Karpas-422 (cell line): Measurements from ENCODE around the gene RTN4IP1. TPM values are rescaled to one million over a fixed set of nuclear protein-coding genes. Genes with fewer than 3 reads are reported as not detected.

ENCODE experiments used
- DNase-seq: peaks from one replicate; pipeline ENCODE4 v3.0.0-alpha.2; 2015
- H2AFZ ChIP-seq: fragments of 200-600 bp; sonication (generic); 2 replicates; pipeline ENCODE4 v1.6.1; 2014; ENCODE audit warnings: antibody characterized with exemption, low read length, mixed read lengths
- H3K27ac ChIP-seq: fragments of 200-600 bp; sonication (generic); 2 replicates; pipeline ENCODE4 v1.5.1; 2014; ENCODE audit warnings: mild to moderate bottlenecking, low read length, moderate library complexity
- H3K27me3 ChIP-seq: fragments of 200-600 bp; sonication (generic); 2 replicates; pipeline ENCODE4 v1.6.1; 2014; ENCODE audit warnings: low read length, mixed read lengths
- H3K36me3 ChIP-seq: fragments of 200-600 bp; sonication (generic); 2 replicates; pipeline ENCODE4 v1.6.1; 2014; ENCODE audit warnings: low read length, mixed read lengths; ENCODE audit not compliant: insufficient read depth
- H3K4me1 ChIP-seq: fragments of 200-600 bp; sonication (generic); 2 replicates; pipeline ENCODE4 v1.6.1; 2014; ENCODE audit warnings: mild to moderate bottlenecking, low read length, mixed read lengths
- H3K4me2 ChIP-seq: fragments of 200-600 bp; sonication (generic); 2 replicates; pipeline ENCODE4 v1.6.1; 2014; ENCODE audit warnings: low read length, low read depth, mild to moderate bottlenecking; ENCODE audit not compliant: poor library complexity, severe bottlenecking
- H3K4me3 ChIP-seq: fragments of 200-600 bp; sonication (generic); 2 replicates; pipeline ENCODE4 v1.5.1; 2014; ENCODE audit warnings: mild to moderate bottlenecking, antibody characterized with exemption, low read length, mixed read lengths
- H3K79me2 ChIP-seq: fragments of 200-600 bp; sonication (generic); 2 replicates; pipeline ENCODE4 v1.6.1; 2014; ENCODE audit warnings: mild to moderate bottlenecking, low read length, mixed read lengths
- H3K9ac ChIP-seq: fragments of 200-600 bp; sonication (generic); 2 replicates; pipeline ENCODE4 v1.6.0; 2014; ENCODE audit warnings: low read length
- H3K9me2 ChIP-seq: fragments of 200-600 bp; sonication (generic), shearing (Covaris generic); replicated peaks from 2 replicates; pipeline ENCODE4 v1.6.0; 2014; ENCODE audit warnings: mild to moderate bottlenecking, low read length, moderate library complexity; ENCODE audit not compliant: insufficient read depth
- H3K9me3 ChIP-seq: fragments of 300-700, 200-600 bp; sonication (generic); 2 replicates; pipeline ENCODE4 v1.6.1; 2014; ENCODE audit warnings: low read length, mixed read lengths
- H4K20me1 ChIP-seq: fragments of 200-600 bp; sonication (generic); 2 replicates; pipeline ENCODE4 v1.6.1; 2014; ENCODE audit warnings: mild to moderate bottlenecking, antibody characterized with exemption, low read length, low read depth; ENCODE audit not compliant: insufficient read depth
- total RNA-seq: library from RNA; depleted of rRNA; stranded (reverse); fragments of >200 nt; shearing (Covaris generic); gene quantifications from 2 replicates; pipeline ENCODE4 v1.2.3, GENCODE V29; 2014; ENCODE audit warnings: low replicate concordance; rRNA removed

The RTN4IP1 gene, protein sequence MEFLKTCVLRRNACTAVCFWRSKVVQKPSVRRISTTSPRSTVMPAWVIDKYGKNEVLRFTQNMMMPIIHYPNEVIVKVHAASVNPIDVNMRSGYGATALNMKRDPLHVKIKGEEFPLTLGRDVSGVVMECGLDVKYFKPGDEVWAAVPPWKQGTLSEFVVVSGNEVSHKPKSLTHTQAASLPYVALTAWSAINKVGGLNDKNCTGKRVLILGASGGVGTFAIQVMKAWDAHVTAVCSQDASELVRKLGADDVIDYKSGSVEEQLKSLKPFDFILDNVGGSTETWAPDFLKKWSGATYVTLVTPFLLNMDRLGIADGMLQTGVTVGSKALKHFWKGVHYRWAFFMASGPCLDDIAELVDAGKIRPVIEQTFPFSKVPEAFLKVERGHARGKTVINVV
- 14.3 and 17.1 TPM in 2 replicates for total RNA-seq

DNA sequence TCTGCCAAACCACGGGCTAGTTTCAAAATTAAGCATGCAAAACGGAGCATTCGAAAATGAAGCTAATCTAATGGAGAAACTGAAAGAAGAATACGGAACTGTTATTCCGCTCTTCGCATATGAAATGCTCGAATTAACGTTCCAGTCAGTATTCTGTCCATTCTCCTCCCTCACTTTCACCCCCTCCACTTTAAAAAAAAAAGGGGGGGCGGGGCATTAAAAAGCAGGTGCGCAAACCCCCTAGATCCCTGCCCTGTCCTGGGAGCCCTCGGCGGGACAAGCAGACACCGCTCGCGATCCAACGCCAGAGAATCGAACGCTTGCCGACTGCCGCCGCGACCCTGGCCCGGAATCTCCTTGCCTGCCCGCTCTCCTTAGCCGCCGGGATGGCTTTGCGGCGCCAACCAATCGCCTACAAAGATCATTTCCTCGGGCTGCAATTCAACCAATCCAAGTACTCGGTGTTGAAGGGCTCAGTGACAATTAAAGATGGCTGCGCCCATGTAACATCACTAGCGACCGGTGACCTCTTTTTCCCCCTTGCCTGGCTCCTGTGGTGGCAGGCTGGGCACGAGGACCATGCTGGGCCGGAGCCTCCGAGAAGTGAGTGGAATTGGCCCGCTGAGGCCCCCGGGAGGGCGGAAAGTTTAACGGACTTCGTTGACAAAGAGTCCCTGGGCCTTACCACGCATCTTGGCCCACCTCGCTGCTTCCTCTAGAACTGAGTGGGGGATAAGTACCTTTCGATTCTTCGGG lies at the start of gene RTN4IP1, which contains the start of gene QRSL1:
RTN4IP1 (minus strand) TSS at position 396 of the 756 bp plus-strand sequence. CDS start 477 bp downstream, outside the sequence.
QRSL1 (plus strand) TSS at position 476 of the 756 bp plus-strand sequence; CDS start at position 580, 104 bp downstream.
- Histone ChIP-seq H4K20me1 (no peaks in the 10 kb centered on the region), H3K4me2 (peak within 1 kb of the TSS; percentile 81), H3K9me2 (no peaks in the 10 kb centered on the region), H3K79me2 (peaks cover 80% of the 10 kb centered on the region), H3K9ac (peak within 1 kb of the TSS; percentile 81), H3K27me3 (no peaks in the 10 kb centered on the region), H3K27ac (peak within 1 kb of the TSS; percentile 94), H3K4me3 (peak within 1 kb of the TSS; percentile 92), H3K4me1 (peaks cover 64% of the 10 kb centered on the region), H3K9me3 (no peaks in the 10 kb centered on the region), H2AFZ (no peak within 1 kb of the TSS), H3K36me3 (peaks cover 13% of the 10 kb centered on the region; the same call in 1 of the 2 replicates)
- peak; percentile 97 for DNase-seq

DNA sequence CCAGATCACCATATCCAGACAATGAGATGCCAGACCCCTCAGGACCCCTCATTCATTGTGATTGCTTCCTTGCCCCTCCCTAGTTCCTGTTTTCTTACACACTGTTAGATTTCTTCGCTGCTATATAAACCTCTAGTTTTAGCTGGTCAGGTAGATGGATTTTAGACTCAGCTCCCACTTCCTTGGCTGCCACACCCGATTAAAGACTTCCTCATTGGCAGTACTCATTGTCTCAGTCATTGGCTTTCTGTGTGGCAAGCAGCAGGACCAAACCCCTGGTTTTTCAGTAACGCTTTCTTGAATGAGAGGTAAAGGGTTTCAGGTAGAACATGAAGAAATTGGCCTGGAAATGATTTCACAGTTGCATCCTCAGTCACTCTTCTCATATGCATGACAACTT lies 48.0 kb upstream of the RTN4IP1 start:
- Histone ChIP-seq H3K79me2 (no peaks in the 10 kb centered on the region), H3K36me3 (no peaks in the 10 kb centered on the region), H3K4me3 (no peak overlapping the region), H3K27ac (no peak overlapping the region), H3K9me3 (no peaks in the 10 kb centered on the region), H4K20me1 (no peaks in the 10 kb centered on the region), H3K9ac (no peak overlapping the region), H3K27me3 (no peaks in the 10 kb centered on the region), H3K4me1 (peaks cover 27% of the 10 kb centered on the region), H3K4me2 (no peak overlapping the region), H3K9me2 (no peaks in the 10 kb centered on the region), H2AFZ (peak overlapping the region; percentile 91)
- DNase-seq, result no peak

DNA sequence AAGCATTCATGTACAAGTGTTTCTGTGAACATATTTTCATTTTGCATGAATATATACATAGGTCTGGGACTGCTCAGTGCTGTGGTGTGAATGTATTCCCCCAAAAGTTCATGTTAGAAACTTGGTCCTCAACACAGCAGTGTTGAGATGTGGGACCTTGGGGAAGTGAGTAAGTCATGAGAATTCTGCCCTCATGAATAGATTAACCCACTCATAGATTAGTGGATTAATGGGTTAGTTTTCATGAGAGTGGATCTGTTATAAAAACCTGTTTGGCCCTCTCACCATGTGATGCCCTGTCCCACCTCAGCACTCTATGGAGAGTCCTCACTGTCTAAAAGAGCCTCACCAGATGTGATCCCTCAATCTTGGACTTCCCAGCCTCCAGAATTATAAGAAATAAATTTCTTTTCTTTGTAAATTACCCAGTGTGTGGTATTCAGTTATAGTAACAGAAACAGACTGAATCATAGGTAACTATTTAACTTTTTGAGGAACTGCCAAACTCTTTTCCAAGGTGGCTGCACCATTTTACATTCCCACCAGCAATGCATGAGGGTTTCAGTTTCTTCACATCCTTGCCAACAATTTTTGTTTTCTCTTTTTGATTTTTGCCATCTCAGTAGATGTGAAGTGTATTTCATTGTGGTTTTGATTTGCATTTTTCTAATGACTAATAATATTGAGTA lies 45.4 kb upstream of the RTN4IP1 start:
- H3K9me3 ChIP-seq, result no peaks in the 10 kb centered on the region
- no peaks in the 10 kb centered on the region for H3K27me3 ChIP-seq
- DNase-seq, result no peak

DNA sequence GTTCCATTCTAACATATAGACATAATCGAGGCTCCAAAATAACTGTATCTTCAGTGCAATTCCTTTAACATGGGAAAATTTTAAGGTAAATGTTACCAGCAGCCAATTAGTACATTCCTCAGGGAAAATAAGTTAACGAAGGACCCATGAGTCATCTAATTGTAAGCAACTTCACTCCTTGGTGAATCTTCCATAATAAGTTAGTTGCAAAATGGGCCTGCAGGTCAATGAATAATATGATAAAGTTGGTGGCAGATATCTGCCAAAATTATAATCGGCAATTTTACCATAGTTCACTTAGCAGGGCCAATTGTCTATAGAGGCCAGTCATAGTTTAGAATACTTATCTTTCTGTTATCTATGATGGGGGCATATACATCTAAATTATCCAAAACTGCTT lies 42.4 kb upstream of the RTN4IP1 start:
- Histone ChIP-seq H3K36me3 (peaks cover 9% of the 10 kb centered on the region), H3K79me2 (no peaks in the 10 kb centered on the region)

More for the DNA sequence above, 45.4 kb upstream of the RTN4IP1 start:
- Histone ChIP-seq H2AFZ (peak overlapping the region; percentile 64), H3K4me2 (peak overlapping the region; percentile 29), H3K4me1 (peaks cover 32% of the 10 kb centered on the region), H3K36me3 (no peaks in the 10 kb centered on the region), H4K20me1 (no peaks in the 10 kb centered on the region), H3K9me2 (no peaks in the 10 kb centered on the region), H3K27ac (peak overlapping the region; percentile 43), H3K79me2 (no peaks in the 10 kb centered on the region), H3K4me3 (no peak overlapping the region), H3K9ac (no peak overlapping the region)

DNA sequence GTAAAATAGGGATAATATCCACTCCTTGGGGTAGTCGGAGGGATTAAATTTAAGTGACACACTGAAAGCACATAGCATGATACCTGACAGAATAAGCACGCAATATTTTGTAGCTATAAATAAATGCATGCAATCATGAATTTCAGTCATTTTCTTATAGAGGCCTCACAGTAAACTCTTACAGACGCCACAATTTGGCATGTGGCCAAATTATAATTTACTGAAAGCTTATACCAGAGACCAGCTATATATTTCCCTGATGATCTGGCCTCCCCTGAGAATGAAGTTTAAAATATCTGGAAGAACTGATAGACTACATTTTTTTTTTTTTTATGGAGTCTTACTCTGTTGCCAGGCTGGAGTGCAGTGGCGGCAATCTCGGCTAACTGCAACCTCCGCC lies 40.9 kb upstream of the RTN4IP1 start:
- Histone ChIP-seq H3K27me3 (no peaks in the 10 kb centered on the region), H3K9ac (no peak overlapping the region), H3K9me2 (no peaks in the 10 kb centered on the region), H3K4me2 (no peak overlapping the region), H3K9me3 (no peaks in the 10 kb centered on the region), H3K27ac (0 out of 2 replicates have a peak overlapping the region, but pooled peaks have one; percentile 52), H2AFZ (no peak overlapping the region), H3K36me3 (peaks cover 15% of the 10 kb centered on the region), H3K4me1 (peaks cover 58% of the 10 kb centered on the region), H3K4me3 (no peak overlapping the region), H3K79me2 (no peaks in the 10 kb centered on the region), H4K20me1 (no peaks in the 10 kb centered on the region)
- DNase-seq, result peak; percentile 64

More for the DNA sequence above, 42.4 kb upstream of the RTN4IP1 start:
- H3K9me2 ChIP-seq, result no peaks in the 10 kb centered on the region
- no peaks in the 10 kb centered on the region for H3K9me3 ChIP-seq
- no peaks in the 10 kb centered on the region for H4K20me1 ChIP-seq
- no peak overlapping the region for H2AFZ ChIP-seq
- H3K27me3 ChIP-seq, result no peaks in the 10 kb centered on the region
- no peak overlapping the region for H3K27ac ChIP-seq
- no peak overlapping the region for H3K9ac ChIP-seq
- no peak for DNase-seq
- no peak overlapping the region for H3K4me3 ChIP-seq
- peaks cover 50% of the 10 kb centered on the region for H3K4me1 ChIP-seq
- H3K4me2 ChIP-seq, result no peak overlapping the region

DNA sequence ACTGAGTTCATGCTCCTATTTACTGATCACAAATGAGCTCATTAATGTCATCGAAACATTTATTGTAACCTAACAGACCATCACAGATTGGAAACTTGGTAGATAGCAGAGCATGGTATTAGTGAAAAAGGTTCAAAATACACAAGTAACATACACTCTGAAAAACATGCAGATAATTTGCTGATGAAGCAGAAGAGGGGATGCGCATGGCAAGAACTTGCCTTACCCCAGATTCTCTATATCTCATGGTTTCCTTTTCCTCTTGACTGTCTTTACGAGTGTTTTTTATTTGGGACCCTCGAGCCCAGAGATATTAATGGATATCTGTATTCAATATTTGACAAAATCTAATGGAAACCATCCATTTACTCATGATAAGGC lies 37.7 kb upstream of the RTN4IP1 start:
- Histone ChIP-seq H3K27ac (peak overlapping the region; percentile 95), H3K4me2 (peak overlapping the region; percentile 55), H3K9me2 (no peaks in the 10 kb centered on the region), H3K4me1 (peaks cover 67% of the 10 kb centered on the region), H3K4me3 (peak overlapping the region; percentile 29; the same call in 1 of the 2 replicates), H3K36me3 (peaks cover 48% of the 10 kb centered on the region), H3K9me3 (no peaks in the 10 kb centered on the region), H3K79me2 (no peaks in the 10 kb centered on the region), H3K9ac (peak overlapping the region; percentile 48), H3K27me3 (no peaks in the 10 kb centered on the region), H4K20me1 (no peaks in the 10 kb centered on the region), H2AFZ (no peak overlapping the region)
- no peak for DNase-seq

DNA sequence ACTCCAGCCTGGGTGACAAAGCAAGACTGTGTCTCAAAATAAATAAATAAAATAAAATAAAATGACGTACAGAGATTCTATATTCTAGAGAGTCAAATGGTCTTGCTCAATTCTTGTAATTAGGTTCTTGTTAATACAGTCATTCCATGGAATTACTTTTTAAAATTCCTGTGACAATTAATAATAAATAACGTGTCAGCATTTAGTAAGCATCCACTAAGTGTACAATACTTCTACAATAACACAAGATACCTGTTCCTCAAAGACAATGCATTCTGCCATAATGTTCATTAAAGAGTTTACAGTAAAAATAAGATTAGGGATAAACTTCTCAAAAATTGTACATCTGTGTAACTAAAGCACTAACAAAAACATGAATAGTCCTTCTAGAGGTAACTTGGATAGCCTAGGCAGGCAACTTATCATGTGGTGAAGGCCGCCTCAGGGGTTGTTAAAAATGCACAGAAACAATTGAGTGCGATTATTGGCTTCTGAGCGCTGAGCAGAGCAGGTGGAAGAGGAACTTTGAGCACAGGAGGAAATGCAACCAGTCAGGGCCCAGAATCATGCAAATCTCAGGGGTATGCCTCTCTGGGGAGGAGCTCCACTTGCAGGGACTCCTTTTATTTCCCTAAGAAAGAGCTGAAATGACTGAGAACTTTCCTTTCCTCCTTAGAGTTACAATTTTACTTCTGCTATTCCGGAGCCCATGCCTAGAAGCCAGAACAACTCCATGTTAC lies 37.2 kb upstream of the RTN4IP1 start:
- Histone ChIP-seq H3K4me3 (peak overlapping the region; percentile 29; the same call in 1 of the 2 replicates), H3K36me3 (peaks cover 48% of the 10 kb centered on the region), H2AFZ (no peak overlapping the region), H3K9me2 (no peaks in the 10 kb centered on the region), H3K79me2 (no peaks in the 10 kb centered on the region), H4K20me1 (no peaks in the 10 kb centered on the region), H3K9me3 (no peaks in the 10 kb centered on the region), H3K27me3 (no peaks in the 10 kb centered on the region), H3K4me2 (peak overlapping the region; percentile 55), H3K4me1 (peaks cover 67% of the 10 kb centered on the region), H3K27ac (peak overlapping the region; percentile 95), H3K9ac (peak overlapping the region; percentile 48)
- peak; percentile 97 for DNase-seq
